ENCODE data around the gene TNIK. TPM values are rescaled to one million over a fixed set of nuclear protein-coding genes. Genes with fewer than 3 reads are reported as not detected.

TNIK gene
- total RNA-seq, 1 experiment from 2014 or later, result 5.5 TPM

DNA sequence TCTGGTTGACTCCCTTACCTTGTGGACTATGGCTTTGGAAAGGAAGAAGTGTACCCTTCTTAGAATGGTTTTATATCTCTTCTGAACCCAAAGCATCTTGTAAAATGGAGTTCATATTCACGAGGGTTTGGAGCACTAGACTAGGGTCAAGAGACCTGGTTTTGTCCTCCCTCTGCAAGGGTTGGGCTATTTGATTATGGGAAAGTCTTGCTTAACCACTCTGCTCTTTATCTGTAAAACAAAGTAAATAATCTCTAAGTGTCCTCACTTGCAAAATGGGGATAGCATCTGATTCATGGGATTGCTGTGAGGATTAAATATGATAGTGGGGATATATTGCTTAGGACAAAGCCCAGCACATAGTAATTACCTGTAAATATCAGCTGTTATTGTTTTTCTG lies 415.8 kb downstream of the TNIK start:
- no peak for DNase-seq (ENCODE audit: low spot score)

DNA sequence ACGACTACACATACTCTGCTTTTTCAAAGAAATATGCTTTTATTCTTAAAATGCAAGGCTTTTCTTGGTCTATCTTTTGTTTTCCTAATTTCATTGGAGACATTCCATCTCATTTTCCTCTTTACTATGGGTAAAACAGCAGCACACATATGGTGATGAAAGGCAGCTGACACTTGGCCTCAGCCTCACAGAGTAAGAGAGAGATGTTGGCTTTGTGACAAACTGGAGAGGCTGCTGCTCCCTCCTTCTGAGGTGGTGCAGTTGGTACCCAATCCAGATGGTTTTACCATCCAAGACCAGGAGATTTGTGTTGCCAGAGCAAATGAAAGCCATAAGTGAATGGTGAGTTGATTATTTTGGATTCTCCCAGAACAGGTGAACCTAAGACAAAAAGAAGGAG lies 420.5 kb downstream of the TNIK start:
- DNase-seq (ENCODE audit: low spot score), result no peak

DNA sequence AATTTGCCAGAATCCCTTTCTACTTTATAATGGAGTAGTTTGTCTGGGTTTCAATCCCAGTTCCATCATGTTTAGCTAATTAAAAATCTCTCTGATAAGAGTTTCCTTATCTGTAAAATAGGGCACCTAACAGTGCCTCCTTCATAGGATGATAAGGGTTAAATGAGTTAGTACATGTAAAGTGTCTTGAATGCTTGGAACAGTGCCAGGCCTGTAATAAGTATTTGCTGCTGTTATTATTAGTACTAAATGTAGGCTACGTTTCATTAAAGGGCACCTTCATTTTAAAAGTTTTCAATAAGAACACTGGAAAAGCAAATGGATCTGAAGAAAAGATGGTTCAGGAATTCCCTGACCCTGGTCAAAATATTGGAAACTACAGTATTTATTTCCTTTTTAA lies 421.9 kb downstream of the TNIK start:
- no peak for DNase-seq (ENCODE audit: low spot score)

- peak; percentile 60 for DNase-seq (ENCODE audit: low spot score)
Observed at GRCh38 chr3:171028779-171029232, 431.4 kb downstream of the TNIK start.

GRCh38 chr3:171028025-171028778 lies 432.0 kb downstream of the TNIK start:
- peak; percentile 54 for DNase-seq (ENCODE audit: low spot score)

GRCh38 chr3:171026597-171027293 lies 433.5 kb downstream of the TNIK start, which contains the start of gene SLC2A2:
Gene SLC2A2, minus strand, starts transcription at chr3:171026720. Its CDS starts 50 bp downstream, at chr3:171026670.
- no peak for DNase-seq (ENCODE audit: low spot score)

GRCh38 chr3:171023566-171023965 lies 436.6 kb downstream of the TNIK start:
- DNase-seq (ENCODE audit: low spot score), result no peak

DNA sequence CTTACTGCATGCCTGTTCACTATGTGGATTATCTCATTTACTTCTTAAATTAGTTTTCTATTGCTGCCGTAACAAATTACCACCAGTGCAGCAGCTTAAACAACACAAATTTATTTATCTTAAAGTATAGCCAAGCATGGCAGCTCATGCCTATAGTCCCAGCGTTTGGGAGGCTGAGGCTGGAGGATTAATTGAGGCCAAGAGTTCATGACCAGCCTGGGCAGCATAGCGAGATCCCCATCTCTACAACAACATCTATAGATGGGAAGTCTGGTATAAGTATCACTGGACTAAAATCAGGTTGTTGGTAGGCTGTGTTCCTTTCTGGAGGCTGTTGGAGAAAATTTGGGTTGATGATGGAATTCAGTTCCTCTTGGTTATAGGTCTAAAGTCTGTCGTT lies 438.8 kb downstream of the TNIK start:
- no peak for DNase-seq (ENCODE audit: low spot score)

GRCh38 chr3:171018156-171018935 lies 441.9 kb downstream of the TNIK start:
- no peak for DNase-seq (ENCODE audit: low spot score)

DNA sequence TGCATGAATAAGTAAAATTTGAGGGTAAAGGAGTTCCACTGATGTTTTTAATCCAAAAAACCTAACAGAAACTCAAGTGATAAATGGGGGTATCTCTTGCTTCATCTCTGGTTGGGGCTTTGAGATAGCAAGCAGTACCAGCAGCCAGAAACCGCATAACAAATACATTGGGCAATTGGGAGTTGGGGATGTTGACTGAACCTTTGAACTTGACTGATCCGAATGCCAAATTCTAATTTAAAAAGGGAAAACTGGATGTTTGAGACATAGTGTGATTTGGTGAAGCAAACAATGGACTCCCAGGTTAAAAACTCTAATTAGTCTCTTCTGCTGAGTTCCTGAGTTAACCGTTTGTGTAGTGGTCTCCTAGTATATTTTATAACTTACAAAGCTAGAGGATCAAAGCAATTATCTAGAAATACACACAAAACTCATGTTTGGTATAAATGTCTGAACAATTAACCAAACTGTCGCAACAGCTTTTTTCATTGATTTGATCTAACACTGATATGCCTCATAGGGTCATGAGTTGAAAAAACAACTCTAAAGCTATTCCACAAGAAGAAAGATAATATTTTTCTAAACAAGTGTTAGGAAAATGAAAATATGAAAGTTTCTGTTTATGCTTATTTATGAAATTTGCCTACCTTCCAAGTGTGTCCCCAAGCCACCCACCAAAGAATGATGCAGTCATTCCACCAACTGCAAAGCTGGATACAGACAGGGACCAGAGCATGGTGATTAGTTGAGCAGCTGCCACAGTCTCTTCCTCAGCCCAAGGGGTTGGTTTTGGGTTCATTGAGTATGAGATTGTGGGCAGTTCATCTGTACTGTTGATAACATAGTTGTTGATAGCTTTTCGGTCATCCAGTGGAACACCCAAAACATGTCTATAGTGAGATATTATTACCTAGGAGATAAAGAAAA lies 446.1 kb downstream of the TNIK start:
- no peak for DNase-seq (ENCODE audit: low spot score)

DNA sequence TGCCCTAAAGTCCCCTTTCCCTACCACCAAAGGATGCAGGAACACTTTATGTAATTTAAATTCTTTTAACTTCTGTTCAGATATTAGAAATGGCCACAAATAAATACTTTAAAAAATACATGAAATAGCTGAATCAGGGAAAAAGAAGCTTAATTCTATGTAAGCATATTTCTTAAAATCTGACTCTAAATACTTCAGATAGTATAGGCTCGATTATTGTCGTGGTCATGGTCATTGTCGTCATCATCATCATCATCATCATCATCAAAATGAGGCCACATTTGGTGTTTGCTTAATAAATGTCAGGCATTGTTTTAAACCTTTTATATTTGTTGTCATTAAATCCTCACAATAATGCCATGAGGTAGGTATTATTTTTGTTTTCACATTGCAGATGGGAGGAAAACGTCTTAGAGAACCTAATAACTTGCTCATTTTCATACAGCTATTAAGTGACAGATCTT lies 448.3 kb downstream of the TNIK start:
- DNase-seq (ENCODE audit: low spot score), result no peak

Data from H4 (cell line).